Neural cell (in vitro differentiated cells): Measurements from ENCODE around the gene PADI6. TPM values are rescaled to one million over a fixed set of nuclear protein-coding genes. Genes with fewer than 3 reads are reported as not detected.

ENCODE experiments used
- H2AFZ ChIP-seq: fragments of 200-600, 300-800 bp; sonication (generic), shearing (Covaris generic); 2 replicates; pipeline ENCODE4 v1.6.0; 2014; ENCODE audit warnings: low read depth, mild to moderate bottlenecking, antibody characterized with exemption, low read length, moderate library complexity
- H3F3A ChIP-seq: fragments of 200-600 bp; shearing (Covaris generic); 2 replicates; pipeline ENCODE4 v1.6.1; 2016; ENCODE audit warnings: mild to moderate bottlenecking, moderate library complexity, mixed read lengths, antibody characterized with exemption, low read length; ENCODE audit not compliant: insufficient read depth, poor library complexity, severe bottlenecking
- H3K27ac ChIP-seq: fragments of 200-600, 300-800 bp; sonication (generic), shearing (Covaris generic); 2 replicates; pipeline ENCODE4 v1.5.1; 2014; ENCODE audit warnings: mild to moderate bottlenecking, low read length, moderate library complexity
- H3K27me3 ChIP-seq: fragments of 300-800, 200-600 bp; sonication (generic), shearing (Covaris generic); 2 replicates; pipeline ENCODE4 v1.6.0; 2014; ENCODE audit warnings: mild to moderate bottlenecking, low read depth, low read length, moderate library complexity; ENCODE audit not compliant: insufficient read depth
- H3K36me3 ChIP-seq: fragments of 300-800, 200-600 bp; sonication (generic), shearing (Covaris generic); 2 replicates; pipeline ENCODE4 v1.5.1; 2014; ENCODE audit warnings: mild to moderate bottlenecking, antibody characterized with exemption, low read length, moderate library complexity; ENCODE audit not compliant: insufficient read depth
- H3K4me2 ChIP-seq: fragments of 300-800, 200-600 bp; sonication (generic), shearing (Covaris generic); 2 replicates; pipeline ENCODE4 v1.6.0; 2014; ENCODE audit warnings: mild to moderate bottlenecking, low read length
- H3K4me3 ChIP-seq: fragments of 300-800, 200-600 bp; sonication (generic), shearing (Covaris generic); 2 replicates; pipeline ENCODE4 v1.5.1; 2014; ENCODE audit warnings: mild to moderate bottlenecking, low read length, moderate library complexity
- H3K79me2 ChIP-seq: fragments of 200-600 bp; shearing (Covaris generic); replicated peaks from 2 replicates; pipeline ENCODE4 v1.6.0; 2014; ENCODE audit warnings: mild to moderate bottlenecking, low read length, moderate library complexity; ENCODE audit not compliant: insufficient read depth
- H3K9ac ChIP-seq: fragments of 300-800, 200-600 bp; sonication (generic), shearing (Covaris generic); 2 replicates; pipeline ENCODE4 v1.6.1; 2016; ENCODE audit warnings: mild to moderate bottlenecking, low read length, mixed read lengths
- H3K9me2 ChIP-seq: fragments of 200-600 bp; shearing (Covaris generic); 2 replicates; pipeline ENCODE4 v1.6.1; 2016; ENCODE audit warnings: mild to moderate bottlenecking, low read length, mixed read lengths; ENCODE audit not compliant: insufficient read depth
- H3K9me3 ChIP-seq: fragments of 200-600, 300-800 bp; sonication (generic), shearing (Covaris generic); 2 replicates; pipeline ENCODE4 v1.6.1; 2016; ENCODE audit warnings: mild to moderate bottlenecking, mixed run types, low read length, moderate library complexity, mixed read lengths
- H4K20me1 ChIP-seq: fragments of 200-600 bp; shearing (Covaris generic); 2 replicates; pipeline ENCODE4 v1.6.1; 2016; ENCODE audit warnings: mild to moderate bottlenecking, mixed run types; ENCODE audit not compliant: insufficient read depth
- EP300 ChIP-seq: fragments of 450-650 bp; conservative IDR thresholded peaks from 2 replicates; pipeline ENCODE4 v1.6.1; 2014; ENCODE audit warnings: antibody characterized with exemption, mild to moderate bottlenecking, moderate library complexity; ENCODE audit not compliant: poor library complexity, severe bottlenecking
- EZH2 ChIP-seq: fragments of 200-600, 300-800 bp; shearing (Covaris generic), sonication (generic); IDR thresholded peaks from 2 replicates; pipeline ENCODE4 v1.6.1; 2014; ENCODE audit warnings: antibody characterized with exemption, low read length, borderline replicate concordance, mild to moderate bottlenecking; ENCODE audit not compliant: insufficient read depth, poor library complexity, severe bottlenecking
- MXI1 ChIP-seq: fragments of 450-650 bp; conservative IDR thresholded peaks from 2 replicates; pipeline ENCODE4 v1.6.1; 2014; ENCODE audit warnings: antibody characterized with exemption, mild to moderate bottlenecking; ENCODE audit not compliant: poor library complexity, severe bottlenecking
- POLR2AphosphoS5 ChIP-seq: IDR thresholded peaks from 2 replicates; pipeline ENCODE4 v1.6.1; 2012
- RAD21 ChIP-seq: fragments of 450-650 bp; conservative IDR thresholded peaks from 2 replicates; pipeline ENCODE4 v1.6.1; 2014; ENCODE audit warnings: antibody characterized with exemption, mild to moderate bottlenecking, moderate library complexity
- SMC3 ChIP-seq: fragments of 450-650 bp; conservative IDR thresholded peaks from 2 replicates; pipeline ENCODE4 v1.6.1; 2014; ENCODE audit warnings: antibody characterized with exemption, mild to moderate bottlenecking, moderate library complexity; ENCODE audit not compliant: poor library complexity
- TAF1 ChIP-seq: IDR thresholded peaks from 2 replicates; pipeline ENCODE4 v1.6.1; 2012; ENCODE audit warnings: low read depth
- polyA plus RNA-seq: library from polyadenylated mRNA; depleted of rRNA; stranded (reverse); fragments of >200 nt; gene quantifications from 2 replicates; pipeline ENCODE4 v1.2.3, GENCODE V29; 2014
- TF ChIP-seq, protein P1 (sequence below): IDR thresholded peaks from 2 replicates; pipeline ENCODE4 v1.6.1; 2012; ENCODE audit warnings: borderline replicate concordance
- TF ChIP-seq, protein P2 (sequence below): fragments of 450-650 bp; IDR thresholded peaks from 2 replicates; pipeline ENCODE4 v1.5.1; 2014; ENCODE audit warnings: antibody characterized with exemption, mild to moderate bottlenecking, moderate library complexity; ENCODE audit not compliant: poor library complexity, severe bottlenecking

PADI6 gene
- polyA plus RNA-seq, 1 donor from 2014 or later = not detected

- peaks cover 52% of the 10 kb centered on the region for H3K79me2 ChIP-seq
- no peak overlapping the region for H3K4me2 ChIP-seq
- no peak overlapping the region for H3K9ac ChIP-seq
- H3K36me3 ChIP-seq = peaks cover 5% of the 10 kb centered on the region
- no peaks in the 10 kb centered on the region for H3F3A ChIP-seq
- no peaks in the 10 kb centered on the region for H3K27me3 ChIP-seq
- no peak overlapping the region for H3K27ac ChIP-seq
- H3K9me2 ChIP-seq = no peaks in the 10 kb centered on the region
- no peak for TF ChIP-seq EP300
- TF ChIP-seq, protein P1, sequence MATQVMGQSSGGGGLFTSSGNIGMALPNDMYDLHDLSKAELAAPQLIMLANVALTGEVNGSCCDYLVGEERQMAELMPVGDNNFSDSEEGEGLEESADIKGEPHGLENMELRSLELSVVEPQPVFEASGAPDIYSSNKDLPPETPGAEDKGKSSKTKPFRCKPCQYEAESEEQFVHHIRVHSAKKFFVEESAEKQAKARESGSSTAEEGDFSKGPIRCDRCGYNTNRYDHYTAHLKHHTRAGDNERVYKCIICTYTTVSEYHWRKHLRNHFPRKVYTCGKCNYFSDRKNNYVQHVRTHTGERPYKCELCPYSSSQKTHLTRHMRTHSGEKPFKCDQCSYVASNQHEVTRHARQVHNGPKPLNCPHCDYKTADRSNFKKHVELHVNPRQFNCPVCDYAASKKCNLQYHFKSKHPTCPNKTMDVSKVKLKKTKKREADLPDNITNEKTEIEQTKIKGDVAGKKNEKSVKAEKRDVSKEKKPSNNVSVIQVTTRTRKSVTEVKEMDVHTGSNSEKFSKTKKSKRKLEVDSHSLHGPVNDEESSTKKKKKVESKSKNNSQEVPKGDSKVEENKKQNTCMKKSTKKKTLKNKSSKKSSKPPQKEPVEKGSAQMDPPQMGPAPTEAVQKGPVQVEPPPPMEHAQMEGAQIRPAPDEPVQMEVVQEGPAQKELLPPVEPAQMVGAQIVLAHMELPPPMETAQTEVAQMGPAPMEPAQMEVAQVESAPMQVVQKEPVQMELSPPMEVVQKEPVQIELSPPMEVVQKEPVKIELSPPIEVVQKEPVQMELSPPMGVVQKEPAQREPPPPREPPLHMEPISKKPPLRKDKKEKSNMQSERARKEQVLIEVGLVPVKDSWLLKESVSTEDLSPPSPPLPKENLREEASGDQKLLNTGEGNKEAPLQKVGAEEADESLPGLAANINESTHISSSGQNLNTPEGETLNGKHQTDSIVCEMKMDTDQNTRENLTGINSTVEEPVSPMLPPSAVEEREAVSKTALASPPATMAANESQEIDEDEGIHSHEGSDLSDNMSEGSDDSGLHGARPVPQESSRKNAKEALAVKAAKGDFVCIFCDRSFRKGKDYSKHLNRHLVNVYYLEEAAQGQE = no peak
- H4K20me1 ChIP-seq = no peaks in the 10 kb centered on the region
- H3K9me3 ChIP-seq = no peaks in the 10 kb centered on the region
- no peak overlapping the region for H3K4me3 ChIP-seq
- H2AFZ ChIP-seq = no peak overlapping the region
Measured at GRCh38 chr1:17433261-17433660, 61.3 kb downstream of the PADI6 start.

DNA sequence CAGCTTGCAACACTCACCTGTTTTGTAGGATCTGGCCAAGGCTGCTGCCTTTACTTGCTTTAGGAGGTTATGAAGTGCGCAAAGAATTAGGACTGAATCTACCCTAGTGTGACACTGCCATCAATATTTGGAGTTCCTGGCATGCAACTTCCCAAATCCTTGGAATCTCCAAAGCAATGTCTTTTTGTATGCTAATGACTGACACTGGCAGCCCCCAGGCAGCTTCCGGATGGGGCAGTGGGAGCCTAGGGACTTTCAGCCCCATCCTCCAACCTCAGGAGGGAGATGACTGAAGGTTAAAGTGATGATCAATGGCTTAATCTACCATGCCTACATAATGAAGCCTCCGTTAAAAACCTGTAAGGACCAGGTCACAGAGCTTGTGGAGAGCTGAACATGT, 62.0 kb downstream of the PADI6 start:
- no peak overlapping the region for H3K4me2 ChIP-seq
- H3K9me2 ChIP-seq = no peaks in the 10 kb centered on the region
- no peak overlapping the region for H3K9ac ChIP-seq
- H3K79me2 ChIP-seq = peaks cover 58% of the 10 kb centered on the region
- TF ChIP-seq, protein P2, sequence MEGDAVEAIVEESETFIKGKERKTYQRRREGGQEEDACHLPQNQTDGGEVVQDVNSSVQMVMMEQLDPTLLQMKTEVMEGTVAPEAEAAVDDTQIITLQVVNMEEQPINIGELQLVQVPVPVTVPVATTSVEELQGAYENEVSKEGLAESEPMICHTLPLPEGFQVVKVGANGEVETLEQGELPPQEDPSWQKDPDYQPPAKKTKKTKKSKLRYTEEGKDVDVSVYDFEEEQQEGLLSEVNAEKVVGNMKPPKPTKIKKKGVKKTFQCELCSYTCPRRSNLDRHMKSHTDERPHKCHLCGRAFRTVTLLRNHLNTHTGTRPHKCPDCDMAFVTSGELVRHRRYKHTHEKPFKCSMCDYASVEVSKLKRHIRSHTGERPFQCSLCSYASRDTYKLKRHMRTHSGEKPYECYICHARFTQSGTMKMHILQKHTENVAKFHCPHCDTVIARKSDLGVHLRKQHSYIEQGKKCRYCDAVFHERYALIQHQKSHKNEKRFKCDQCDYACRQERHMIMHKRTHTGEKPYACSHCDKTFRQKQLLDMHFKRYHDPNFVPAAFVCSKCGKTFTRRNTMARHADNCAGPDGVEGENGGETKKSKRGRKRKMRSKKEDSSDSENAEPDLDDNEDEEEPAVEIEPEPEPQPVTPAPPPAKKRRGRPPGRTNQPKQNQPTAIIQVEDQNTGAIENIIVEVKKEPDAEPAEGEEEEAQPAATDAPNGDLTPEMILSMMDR = no peak
- no peak for TF ChIP-seq RAD21
- TF ChIP-seq TAF1 = no peak
- no peak for TF ChIP-seq EZH2
- TF ChIP-seq EP300 = no peak
- TF ChIP-seq, protein P1 = no peak
- TF ChIP-seq SMC3 = no peak
- TF ChIP-seq POLR2AphosphoS5 = no peak
- no peak for TF ChIP-seq MXI1
- H3K4me3 ChIP-seq = no peak overlapping the region
- H2AFZ ChIP-seq = no peak overlapping the region
- H3F3A ChIP-seq = no peaks in the 10 kb centered on the region
- H3K36me3 ChIP-seq = peaks cover 5% of the 10 kb centered on the region
- no peak overlapping the region for H3K27ac ChIP-seq
- H4K20me1 ChIP-seq = no peaks in the 10 kb centered on the region
- H3K9me3 ChIP-seq = no peaks in the 10 kb centered on the region
- H3K27me3 ChIP-seq = no peaks in the 10 kb centered on the region
